ENCODE measurements around the gene ACAP3. TPM values are rescaled to one million over a fixed set of nuclear protein-coding genes. Genes with fewer than 3 reads are reported as not detected.

Gene ACAP3
- total RNA-seq, 6 experiments from 2014 or later = 39.4 to 50.8 (median 42.6) TPM

DNA sequence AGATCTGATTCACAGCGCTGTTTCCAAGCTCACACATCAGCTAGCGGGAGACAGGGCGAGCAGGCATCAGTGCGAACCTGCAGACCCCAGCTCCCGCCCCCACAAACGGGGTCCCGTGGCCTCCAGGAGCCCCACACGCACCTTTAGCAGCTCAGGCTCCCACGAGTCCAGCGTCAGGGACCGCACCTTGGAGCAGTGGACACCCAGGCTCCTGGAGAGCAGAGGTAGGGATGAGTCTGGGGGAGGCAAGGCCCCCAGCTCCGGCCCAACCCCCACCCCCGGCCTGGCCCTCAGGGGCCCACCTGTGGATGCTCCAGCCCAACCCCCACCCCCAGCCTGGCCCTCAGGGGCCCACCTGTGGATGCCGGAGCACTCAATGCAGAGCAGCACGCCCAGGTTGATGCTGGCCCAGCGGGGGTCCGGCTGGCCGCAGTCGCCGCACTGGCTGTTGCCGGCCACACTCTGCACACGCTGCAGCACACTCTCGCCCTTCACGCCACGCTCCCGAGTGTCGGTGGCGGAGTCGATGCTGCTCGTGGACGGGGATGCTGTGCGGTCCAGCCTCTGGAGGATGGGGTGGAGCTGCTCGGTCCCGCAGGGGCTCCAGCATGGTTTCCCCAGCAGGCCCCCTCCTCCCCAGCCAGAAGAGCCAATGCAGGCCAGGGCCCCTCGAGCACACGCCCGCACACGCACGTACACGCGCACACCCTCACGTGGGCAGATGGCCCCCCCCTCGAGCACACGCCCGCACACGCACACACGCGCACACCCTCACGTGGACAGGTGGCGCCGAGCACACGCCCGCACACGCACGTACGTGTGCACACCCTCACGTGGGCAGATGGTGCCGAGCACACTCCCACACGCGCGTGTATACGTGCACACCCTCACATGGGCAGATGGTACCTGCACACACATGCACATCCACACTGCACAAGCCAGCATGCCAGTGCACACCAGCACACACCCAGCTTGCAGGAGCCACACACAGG lies 11.4 kb downstream of the ACAP3 start:
- H3K36me3 Mint-ChIP-seq (ENCODE audit: low read depth) = no peaks in the 10 kb centered on the region
- no peak overlapping the region for H3K4me3 Mint-ChIP-seq
- no peak for DNase-seq

DNA sequence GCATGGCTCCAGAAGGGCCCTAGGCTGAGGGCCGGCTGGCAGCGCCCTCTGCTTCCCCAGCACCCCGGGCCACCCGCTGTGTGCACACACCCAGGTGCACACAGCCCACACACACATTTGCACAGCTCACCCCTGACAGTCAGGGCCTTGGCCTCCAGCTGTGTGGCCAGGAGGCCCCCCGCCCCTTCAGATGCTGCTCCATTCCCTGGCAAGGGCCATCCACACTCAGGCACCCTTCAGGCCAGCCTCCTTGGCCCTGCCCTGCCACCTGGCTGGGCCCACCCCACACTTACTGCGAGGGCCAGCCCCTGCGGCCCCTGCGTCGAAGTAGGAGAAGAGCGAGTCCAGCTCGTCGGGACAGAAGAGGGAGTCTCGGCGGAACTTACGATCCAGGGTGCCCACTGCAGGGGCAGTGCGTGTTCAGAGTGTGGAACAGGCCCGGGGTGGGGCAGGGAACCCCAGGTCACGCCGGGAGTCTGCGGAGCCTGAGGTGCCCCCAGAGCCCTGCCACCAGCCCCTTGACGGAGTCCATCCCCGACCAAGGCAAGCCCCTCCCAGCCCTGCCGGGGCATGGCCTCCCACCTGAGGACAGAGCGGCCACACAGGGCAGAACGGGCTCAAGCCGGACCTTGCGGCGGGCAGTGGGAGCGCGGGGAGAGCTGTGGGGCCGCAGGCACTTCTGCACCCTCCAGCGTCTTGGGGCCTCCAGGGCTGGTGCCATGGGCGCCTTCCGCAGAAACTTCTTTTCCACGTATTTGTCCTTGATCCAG lies 12.4 kb downstream of the ACAP3 start:
- Mint-ChIP-seq H3K4me1 (ENCODE audit: low read depth) (no peaks in the 10 kb centered on the region), H3K27me3 (ENCODE audit: insufficient read depth) (peaks cover 3% of the 10 kb centered on the region), H3K9me3 (no peaks in the 10 kb centered on the region), H3K27ac (no peak overlapping the region), H3K4me3 (no peak overlapping the region), H3K36me3 (ENCODE audit: low read depth) (no peaks in the 10 kb centered on the region)
- TF ChIP-seq, protein P1, sequence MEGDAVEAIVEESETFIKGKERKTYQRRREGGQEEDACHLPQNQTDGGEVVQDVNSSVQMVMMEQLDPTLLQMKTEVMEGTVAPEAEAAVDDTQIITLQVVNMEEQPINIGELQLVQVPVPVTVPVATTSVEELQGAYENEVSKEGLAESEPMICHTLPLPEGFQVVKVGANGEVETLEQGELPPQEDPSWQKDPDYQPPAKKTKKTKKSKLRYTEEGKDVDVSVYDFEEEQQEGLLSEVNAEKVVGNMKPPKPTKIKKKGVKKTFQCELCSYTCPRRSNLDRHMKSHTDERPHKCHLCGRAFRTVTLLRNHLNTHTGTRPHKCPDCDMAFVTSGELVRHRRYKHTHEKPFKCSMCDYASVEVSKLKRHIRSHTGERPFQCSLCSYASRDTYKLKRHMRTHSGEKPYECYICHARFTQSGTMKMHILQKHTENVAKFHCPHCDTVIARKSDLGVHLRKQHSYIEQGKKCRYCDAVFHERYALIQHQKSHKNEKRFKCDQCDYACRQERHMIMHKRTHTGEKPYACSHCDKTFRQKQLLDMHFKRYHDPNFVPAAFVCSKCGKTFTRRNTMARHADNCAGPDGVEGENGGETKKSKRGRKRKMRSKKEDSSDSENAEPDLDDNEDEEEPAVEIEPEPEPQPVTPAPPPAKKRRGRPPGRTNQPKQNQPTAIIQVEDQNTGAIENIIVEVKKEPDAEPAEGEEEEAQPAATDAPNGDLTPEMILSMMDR (IDR thresholded peaks at IDR 0.05) = no peak
- DNase-seq = no peak

More for the DNA sequence above, 11.4 kb downstream of the ACAP3 start:
- H3K4me1 Mint-ChIP-seq (ENCODE audit: low read depth) = no peaks in the 10 kb centered on the region
- no peaks in the 10 kb centered on the region for H3K9me3 Mint-ChIP-seq
- H3K27ac Mint-ChIP-seq = no peak overlapping the region
- H3K27me3 Mint-ChIP-seq (ENCODE audit: insufficient read depth) = peaks cover 2% of the 10 kb centered on the region
- TF ChIP-seq, protein P1 (IDR thresholded peaks at IDR 0.05) = no peak

DNA sequence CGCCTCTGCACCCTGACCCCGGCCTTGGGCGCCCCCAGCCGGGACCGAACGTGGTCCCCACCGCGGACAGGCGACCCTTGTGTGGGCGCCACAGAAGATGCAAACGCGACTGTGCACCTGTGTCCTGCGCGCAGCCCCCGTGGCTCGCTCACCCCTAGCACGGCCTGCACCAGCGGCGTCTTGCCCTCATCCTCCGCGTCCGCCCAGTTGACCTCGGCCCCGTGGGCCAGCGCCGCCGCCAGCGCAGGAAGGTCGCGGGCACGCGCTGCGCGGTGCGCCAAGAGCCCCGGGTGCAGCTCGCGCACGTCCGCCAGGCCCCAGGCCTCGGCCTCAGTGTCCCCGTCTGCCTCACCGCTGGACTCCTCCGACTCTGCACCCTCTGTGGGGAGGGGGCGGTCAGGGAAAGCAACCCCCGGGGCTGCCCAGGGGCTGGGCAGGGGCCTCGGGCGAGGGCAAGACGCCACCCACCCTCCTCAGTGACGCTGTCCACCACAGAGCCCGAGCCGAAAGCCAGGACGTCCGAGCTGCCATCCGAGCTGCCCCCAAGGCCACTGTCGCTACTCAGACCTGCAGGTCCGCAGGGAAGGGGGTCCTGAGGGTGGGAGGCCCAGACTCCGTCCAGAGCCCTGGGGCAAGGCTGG lies 13.4 kb downstream of the ACAP3 start:
- no peaks in the 10 kb centered on the region for H3K36me3 Mint-ChIP-seq (ENCODE audit: low read depth)
- no peaks in the 10 kb centered on the region for H3K4me1 Mint-ChIP-seq (ENCODE audit: low read depth)
- no peaks in the 10 kb centered on the region for H3K9me3 Mint-ChIP-seq
- no peak overlapping the region for H3K4me3 Mint-ChIP-seq
- no peak overlapping the region for H3K27ac Mint-ChIP-seq
- no peak for DNase-seq
- H3K27me3 Mint-ChIP-seq (ENCODE audit: insufficient read depth) = peaks cover 1% of the 10 kb centered on the region
- TF ChIP-seq, protein P1 (IDR thresholded peaks at IDR 0.05) = no peak

DNA sequence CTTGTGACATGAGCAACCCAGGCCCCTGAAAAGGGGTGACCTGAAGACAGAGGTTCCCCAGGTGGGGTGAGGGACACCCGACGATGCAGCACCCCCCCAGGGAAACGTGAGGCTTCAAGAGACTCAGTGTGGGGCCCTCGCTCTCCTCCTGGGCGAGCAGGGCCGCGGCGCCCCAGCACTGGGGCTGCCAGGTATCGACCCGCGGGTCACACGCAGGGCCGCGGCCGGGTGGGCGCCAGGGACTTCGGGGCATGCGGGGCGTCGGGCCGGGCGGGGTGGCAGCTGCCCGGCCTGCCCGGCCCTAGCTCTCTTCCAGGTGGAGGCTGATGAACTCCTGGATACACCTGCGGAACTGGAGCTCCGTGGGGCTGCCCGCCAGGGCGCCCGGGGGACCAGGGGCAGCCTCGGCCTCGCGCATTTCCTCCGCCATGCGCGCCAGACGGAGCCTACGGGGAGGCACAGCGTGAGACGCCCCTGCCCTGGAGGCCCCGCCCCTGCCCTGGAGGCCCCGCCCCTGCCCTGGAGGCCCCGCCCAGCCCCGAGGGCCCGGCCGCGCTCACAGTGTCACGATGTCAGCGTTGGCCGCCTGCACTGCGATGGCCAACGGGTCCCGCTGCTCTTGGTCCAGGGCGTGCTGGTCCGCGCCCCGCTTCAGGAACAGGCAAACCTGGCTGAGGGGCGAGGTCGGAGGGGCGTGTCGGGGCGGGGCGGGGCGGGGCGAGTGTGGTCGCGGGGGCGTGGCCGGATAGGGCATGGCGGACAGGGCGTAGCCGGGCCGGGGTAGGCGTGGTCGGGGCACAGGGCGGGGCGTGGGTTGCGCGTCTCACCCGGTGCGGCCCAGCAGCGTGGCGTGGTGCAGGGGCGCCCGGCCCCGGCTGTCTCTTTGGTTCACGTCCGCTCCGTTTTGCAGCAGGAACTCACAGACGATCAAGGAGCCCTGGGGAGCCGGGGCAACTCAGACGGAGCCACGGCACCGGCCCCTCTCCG lies 14.2 kb downstream of the ACAP3 start:
- no peak for DNase-seq
- no peak overlapping the region for H3K27ac Mint-ChIP-seq
- H3K27me3 Mint-ChIP-seq (ENCODE audit: insufficient read depth) = peaks cover 1% of the 10 kb centered on the region
- H3K4me1 Mint-ChIP-seq (ENCODE audit: low read depth) = no peaks in the 10 kb centered on the region
- H3K4me3 Mint-ChIP-seq = no peak overlapping the region
- TF ChIP-seq, protein P1 (IDR thresholded peaks at IDR 0.05) = no peak
- no peaks in the 10 kb centered on the region for H3K36me3 Mint-ChIP-seq (ENCODE audit: low read depth)
- no peaks in the 10 kb centered on the region for H3K9me3 Mint-ChIP-seq
